Tibial nerve (tissue), 4 donors: ENCODE data around the gene LINGO4.

Experiments used
- CTCF ChIP-seq, 5 experiments: fragments of 200-600 bp in 3 of 5; fragments of 450-650 bp in 2 of 5; sonication (generic) in 3 of 5; IDR thresholded peaks; one replicate each; pipeline ENCODE4 v1.5.1; 2016 to 2019; ENCODE audit warnings: antibody characterized with exemption in 5 of 5, mild to moderate bottlenecking in 3 of 5, moderate library complexity in 2 of 5
- EP300 ChIP-seq, 2 donors: sonication (generic); formaldehyde crosslinking; IDR thresholded peaks; one replicate each; pipeline ENCODE4 v1.6.1; 2017; ENCODE audit warnings: antibody characterized with exemption in 2 of 2, mild to moderate bottlenecking in 1 of 2
- POLR2A ChIP-seq, 2 donors: fragments of 450-650 bp; IDR thresholded peaks; one replicate each; pipeline ENCODE4 v1.6.1; 2017; ENCODE audit warnings: antibody characterized with exemption in 2 of 2, mild to moderate bottlenecking in 2 of 2, moderate library complexity in 2 of 2

- TF ChIP-seq CTCF (IDR thresholded peaks at IDR 0.05) (no peak), EP300 (IDR thresholded peaks at IDR 0.05) (no peak), POLR2A (IDR thresholded peaks at IDR 0.05) (no peak)
Observed at GRCh38 chr1:151763990-151764389, 41.2 kb downstream of the LINGO4 start.
